ENCODE measurements around the gene CLTCL1.

Gene CLTCL1

DNA sequence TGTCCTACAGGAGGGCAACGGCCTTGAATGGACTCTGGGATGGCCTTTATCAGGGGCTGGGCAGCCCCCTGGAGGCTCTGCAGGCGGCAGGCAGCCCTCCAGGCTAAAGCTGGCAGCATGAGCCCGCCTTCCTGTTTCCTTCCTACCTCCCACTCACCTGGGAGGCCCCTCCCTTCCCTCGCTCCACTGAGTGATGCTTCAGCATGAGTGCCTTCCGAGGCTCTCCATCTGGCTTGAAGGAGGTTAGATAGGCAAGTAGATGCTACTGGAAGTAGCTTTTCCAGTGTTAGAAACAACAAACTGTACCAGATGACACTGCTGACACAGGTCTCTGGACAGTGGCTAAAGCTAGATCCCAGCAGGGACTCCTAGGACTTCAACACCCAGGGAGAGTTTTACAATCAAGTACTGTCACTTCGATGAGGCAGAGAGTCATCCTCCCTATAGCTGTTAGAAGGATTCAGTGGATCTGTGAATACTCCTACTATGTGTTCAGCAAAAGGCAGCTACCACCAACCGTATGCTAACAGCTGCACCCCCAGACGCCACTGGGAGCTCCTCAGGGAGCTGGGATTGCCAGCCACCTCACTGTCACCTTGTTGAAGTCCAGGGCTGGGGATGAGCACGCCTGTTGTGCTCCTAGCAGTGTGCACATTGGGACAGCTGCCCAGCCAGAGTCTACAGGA is 108.9 kb downstream of the CLTCL1 start:
- POLR2A ChIA-PET: interaction anchor here (0.9 kb wide), 1 partner anchor 249 kb away, joined by 3 read pairs; the partner anchor contains the start of gene HIRA
- no peak for DNase-seq (ENCODE audit: extremely low spot score)
- TF ChIP-seq, protein P1, sequence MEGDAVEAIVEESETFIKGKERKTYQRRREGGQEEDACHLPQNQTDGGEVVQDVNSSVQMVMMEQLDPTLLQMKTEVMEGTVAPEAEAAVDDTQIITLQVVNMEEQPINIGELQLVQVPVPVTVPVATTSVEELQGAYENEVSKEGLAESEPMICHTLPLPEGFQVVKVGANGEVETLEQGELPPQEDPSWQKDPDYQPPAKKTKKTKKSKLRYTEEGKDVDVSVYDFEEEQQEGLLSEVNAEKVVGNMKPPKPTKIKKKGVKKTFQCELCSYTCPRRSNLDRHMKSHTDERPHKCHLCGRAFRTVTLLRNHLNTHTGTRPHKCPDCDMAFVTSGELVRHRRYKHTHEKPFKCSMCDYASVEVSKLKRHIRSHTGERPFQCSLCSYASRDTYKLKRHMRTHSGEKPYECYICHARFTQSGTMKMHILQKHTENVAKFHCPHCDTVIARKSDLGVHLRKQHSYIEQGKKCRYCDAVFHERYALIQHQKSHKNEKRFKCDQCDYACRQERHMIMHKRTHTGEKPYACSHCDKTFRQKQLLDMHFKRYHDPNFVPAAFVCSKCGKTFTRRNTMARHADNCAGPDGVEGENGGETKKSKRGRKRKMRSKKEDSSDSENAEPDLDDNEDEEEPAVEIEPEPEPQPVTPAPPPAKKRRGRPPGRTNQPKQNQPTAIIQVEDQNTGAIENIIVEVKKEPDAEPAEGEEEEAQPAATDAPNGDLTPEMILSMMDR (IDR thresholded peaks at IDR 0.05; ENCODE audit: control extremely low read depth, extremely low read depth, low read depth, missing control alignments): no peak
- CTCF ChIA-PET: interaction anchor here (0.8 to 1.6 kb wide), 5 partner anchors 36 to 497 kb away, joined by 3 to 5 read pairs (median 3); no protein-coding TSS in a partner anchor

DNA sequence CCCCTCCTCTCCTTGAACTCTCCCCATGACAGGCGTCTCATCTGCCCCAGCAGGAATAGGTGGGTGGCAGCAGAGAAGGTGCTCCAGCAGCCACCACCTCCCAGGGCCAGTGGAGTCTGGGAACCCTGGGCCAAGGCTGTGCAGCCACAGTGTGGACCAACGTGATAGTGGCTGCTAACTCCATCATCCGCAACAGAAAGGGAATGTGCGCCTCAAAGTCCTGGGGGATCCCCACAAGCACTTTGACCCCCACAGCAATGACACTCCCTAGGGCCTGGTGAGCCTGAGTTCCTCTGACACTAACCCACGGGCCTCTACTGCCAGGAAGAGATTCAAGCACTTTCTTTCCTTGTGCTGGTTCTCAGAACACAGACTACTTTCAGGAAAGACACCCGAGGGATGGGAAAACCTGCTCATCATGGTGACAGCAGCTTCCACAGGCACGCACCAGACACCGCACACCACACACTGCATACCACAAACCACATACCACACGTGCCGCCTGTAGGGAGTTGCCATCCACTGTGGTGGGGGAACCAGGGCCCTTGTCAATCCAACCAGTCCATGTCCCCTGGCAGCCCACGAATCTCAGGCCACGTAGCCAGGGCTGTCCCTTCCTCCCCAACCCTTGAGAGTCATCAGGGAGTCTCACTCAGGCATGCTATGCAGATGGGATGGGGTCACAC is 109.6 kb downstream of the CLTCL1 start:
- POLR2A ChIA-PET: no interaction called here
- DNase-seq (ENCODE audit: extremely low spot score): no peak
- TF ChIP-seq, protein P1 (IDR thresholded peaks at IDR 0.05; ENCODE audit: control extremely low read depth, extremely low read depth, low read depth, missing control alignments): no peak
- CTCF ChIA-PET: interaction anchor here (1.0 to 1.2 kb wide), 3 partner anchors 295 to 448 kb away, joined by 3 to 5 read pairs (median 3); no protein-coding TSS in a partner anchor

DNA sequence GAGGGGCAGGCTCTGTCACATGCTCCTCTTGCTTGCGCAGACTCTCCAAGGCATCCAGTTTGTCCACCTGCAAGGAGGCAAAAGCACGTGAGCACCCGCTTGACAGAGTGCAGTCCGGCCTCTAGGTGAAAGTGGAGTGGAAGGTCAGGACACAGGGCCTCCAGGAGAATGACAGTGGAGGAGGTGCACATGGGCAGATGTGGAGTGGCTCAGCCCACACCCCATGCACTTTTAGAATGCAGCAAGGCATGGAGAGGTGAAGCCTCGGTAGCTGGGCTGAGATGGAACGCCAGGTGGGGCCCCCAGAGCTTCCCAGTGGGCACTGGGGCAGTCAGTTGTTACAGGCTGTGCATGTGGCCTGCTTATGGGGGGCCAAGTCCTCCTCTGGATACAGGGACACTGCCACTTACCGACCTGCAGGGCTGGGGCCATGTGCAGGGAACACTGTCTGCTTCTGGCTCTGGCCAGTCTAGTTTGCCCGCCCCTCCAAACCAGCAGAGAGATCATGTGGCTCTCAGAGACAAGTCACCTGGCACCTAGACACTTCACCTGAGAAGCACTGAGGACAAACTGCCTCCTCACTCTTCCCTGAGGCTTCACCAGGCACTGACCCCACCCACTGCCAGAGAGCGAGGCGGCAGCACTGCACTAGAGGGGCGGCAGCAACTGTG is 110.6 kb downstream of the CLTCL1 start:
- ChIA-PET POLR2A (no interaction called here), CTCF (interaction anchor here (1.0 to 2.4 kb wide), 3 partner anchors 13 to 449 kb away, joined by 3 to 6 read pairs (median 3); no protein-coding TSS in a partner anchor)
- TF ChIP-seq, protein P1 (IDR thresholded peaks at IDR 0.05; ENCODE audit: control extremely low read depth, extremely low read depth, low read depth, missing control alignments): no peak
- DNase-seq (ENCODE audit: extremely low spot score): no peak

DNA sequence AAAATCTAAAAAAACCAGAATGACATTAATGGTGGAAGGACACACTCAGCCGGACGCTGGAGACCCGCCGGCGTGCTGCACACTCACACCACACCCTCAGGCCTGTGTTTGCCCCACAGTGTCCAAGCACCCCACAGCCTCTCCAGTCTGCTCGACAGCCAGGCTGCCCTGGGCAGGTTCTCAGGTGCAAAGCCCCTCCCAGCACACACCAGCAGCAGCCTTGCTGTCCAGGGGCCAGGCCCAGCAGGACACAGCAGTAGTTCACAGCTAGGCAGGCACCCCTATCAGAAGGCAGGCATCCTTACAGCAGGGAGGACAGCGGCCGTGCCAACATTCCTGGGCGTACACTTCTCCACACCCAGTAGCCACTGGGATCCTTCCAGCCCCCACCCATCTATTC is 111.3 kb downstream of the CLTCL1 start:
- POLR2A ChIA-PET: no interaction called here
- CTCF ChIA-PET: interaction anchor here (0.8 to 3.2 kb wide), 18 partner anchors 10 to 451 kb away, joined by 3 to 37 read pairs (median 6); partner anchors contain the start of genes C22orf39, CLTCL1 and ESS2
- no peak for DNase-seq (ENCODE audit: extremely low spot score)
- TF ChIP-seq, protein P1 (IDR thresholded peaks at IDR 0.05; ENCODE audit: control extremely low read depth, extremely low read depth, low read depth, missing control alignments): no peak

DNA sequence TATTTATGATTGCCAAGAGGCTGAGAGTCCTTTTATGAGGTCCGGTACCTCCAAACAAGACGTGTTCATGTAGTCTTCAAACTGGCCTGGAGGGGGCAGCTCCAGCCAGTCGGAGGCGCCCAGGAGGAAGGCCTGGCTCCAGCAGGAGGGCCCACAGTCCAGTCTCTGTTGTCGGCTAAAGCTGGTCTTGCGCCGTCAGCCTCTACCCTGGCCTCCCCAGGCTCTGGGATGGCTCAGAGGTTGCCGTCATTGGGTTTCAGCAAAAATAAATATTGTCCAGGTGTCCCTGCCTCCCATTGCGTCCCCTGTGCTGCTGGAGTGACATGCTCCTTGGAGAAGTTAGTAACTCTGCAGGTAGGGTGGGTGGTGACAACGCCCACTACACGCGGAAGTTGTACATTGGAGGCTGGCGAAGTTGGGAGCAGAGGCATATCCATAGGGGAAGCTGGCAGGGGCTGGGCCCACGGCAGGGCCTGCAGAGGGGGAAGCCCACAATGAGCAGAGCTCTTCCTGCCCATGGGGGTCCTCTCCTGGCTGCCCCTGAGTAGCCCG is 111.9 kb downstream of the CLTCL1 start:
- POLR2A ChIA-PET: interaction anchor here (1.6 kb wide), 1 partner anchor 252 kb away, joined by 4 read pairs; the partner anchor contains the start of gene HIRA
- CTCF ChIA-PET: interaction anchor here (0.7 to 3.2 kb wide), 26 partner anchors 10 to 452 kb away, joined by 3 to 37 read pairs (median 4); partner anchors contain the start of genes C22orf39, CLTCL1 and ESS2
- DNase-seq (ENCODE audit: extremely low spot score): peak; percentile 84
- TF ChIP-seq, protein P1 (IDR thresholded peaks at IDR 0.05; ENCODE audit: control extremely low read depth, extremely low read depth, low read depth, missing control alignments): peak; percentile 65
